MCF 10A (cell line): ENCODE measurements around the gene GATA5. TPM values are rescaled to one million over a fixed set of nuclear protein-coding genes. Genes with fewer than 3 reads are reported as not detected.

Source experiments
- Bru-seq: library from RNA; stranded (reverse); fragments of 400-500 nt; gene quantifications from one replicate; lab custom pipeline; 2021; lab: Mats Ljungman, UMichigan
- BruChase-seq, 2 experiments: library from RNA; stranded (reverse); fragments of 400-500 nt; gene quantifications; one replicate each; lab custom pipeline; 2021; lab: Mats Ljungman, UMichigan
- BruUV-seq: library from RNA; stranded (reverse); fragments of 400-500 nt; replicated peaks from 2 replicates; lab custom pipeline; 2021; lab: Mats Ljungman, UMichigan
- CTCF ChIA-PET: fragments of 300-600 bp; sonication (Branson Sonifier 250); formaldehyde crosslinking; extraction: SDS; loops from one replicate; lab custom pipeline; 2021; ENCODE audit warnings: antibody characterized with exemption, inconsistent platforms; lab: Yijun Ruan, JAX
- POLR2A ChIA-PET: fragments of 300-600, 350-650 bp; sonication (Branson Sonifier 250); formaldehyde crosslinking; extraction: SDS; loops from one replicate; lab custom pipeline; 2020; ENCODE audit warnings: antibody characterized with exemption, inconsistent platforms; lab: Yijun Ruan, JAX
- DNase-seq: peaks from one replicate; pipeline ENCODE4 v3.0.0-alpha.2; 2018; ENCODE audit not compliant: unreplicated experiment
- H3K27ac Mint-ChIP-seq: one replicate; pipeline ENCODE4 v1.8.0; 2022; ENCODE audit warnings: mild to moderate bottlenecking, low read depth, mixed read lengths; ENCODE audit not compliant: unreplicated experiment
- H3K27me3 Mint-ChIP-seq: one replicate; pipeline ENCODE4 v1.8.0; 2022; ENCODE audit warnings: mixed read lengths; ENCODE audit not compliant: insufficient read depth, unreplicated experiment
- H3K36me3 Mint-ChIP-seq: one replicate; pipeline ENCODE4 v1.8.0; 2022; ENCODE audit warnings: mild to moderate bottlenecking, moderate library complexity, mixed read lengths; ENCODE audit not compliant: insufficient read depth, unreplicated experiment
- H3K4me1 Mint-ChIP-seq: one replicate; pipeline ENCODE4 v1.8.0; 2022; ENCODE audit warnings: mixed read lengths; ENCODE audit not compliant: insufficient read depth, unreplicated experiment
- H3K4me3 Mint-ChIP-seq: one replicate; pipeline ENCODE4 v1.8.0; 2022; ENCODE audit warnings: mild to moderate bottlenecking, moderate library complexity, mixed read lengths; ENCODE audit not compliant: unreplicated experiment
- H3K9me3 Mint-ChIP-seq: one replicate; pipeline ENCODE4 v1.8.0; 2022; ENCODE audit warnings: mixed read lengths; ENCODE audit not compliant: unreplicated experiment
- CTCF ChIP-seq: fragments of 200-600 bp; IDR thresholded peaks from one replicate; pipeline ENCODE4 v1.8.0; 2022; ENCODE audit warnings: antibody characterized with exemption, mild to moderate bottlenecking; ENCODE audit not compliant: unreplicated experiment
- intact Hi-C: fragments of 100-400 bp; cut with micrococcal nuclease; formaldehyde crosslinking; loops from 2 replicates; pipeline ENCODE4 v1.14.1; 2022
- long read RNA-seq: library from polyadenylated mRNA; stranded (forward); transcript quantifications from one replicate; pipeline ENCODE4 v2.0.0, GENCODE V29; 2022
- total RNA-seq: library from RNA; stranded (reverse); gene quantifications from 2 replicates; pipeline ENCODE4 v1.2.3, GENCODE V29; 2022

The GATA5 gene
- total RNA-seq (not detected in 2 replicates), Bru-seq, nascent RNA (not detected), BruChase-seq, experiment 1, labeled RNA remaining after a 6-hour chase (not detected), BruChase-seq, experiment 2, labeled RNA remaining after a 2-hour chase (not detected)
- long read RNA-seq, result 0 reads

- H3K4me3 Mint-ChIP-seq, result no peak within 1 kb of the TSS
- CTCF ChIA-PET, result no interaction called here
- TF ChIP-seq CTCF, result no peak
- H3K4me1 Mint-ChIP-seq, result no peaks in the 10 kb centered on the region
- H3K36me3 Mint-ChIP-seq, result no peaks in the 10 kb centered on the region
- DNase-seq, result no peak
- intact Hi-C loops, result no loop called here
- H3K27ac Mint-ChIP-seq, result no peak within 1 kb of the TSS
- POLR2A ChIA-PET, result no interaction called here
- no peaks in the 10 kb centered on the region for H3K9me3 Mint-ChIP-seq
- peaks cover 39% of the 10 kb centered on the region for H3K27me3 Mint-ChIP-seq
- BruUV-seq, result no TSS peak
These were observed at the start of gene GATA5 for GRCh38 chr20:62475772-62476055. Gene GATA5 (minus strand): TSS chr20:62475995. CDS start chr20:62475521, 474 bp downstream.

GRCh38 chr20:62525014-62525413 lies 49.2 kb upstream of the GATA5 start:
- H3K36me3 Mint-ChIP-seq, result no peaks in the 10 kb centered on the region
- POLR2A ChIA-PET, result no interaction called here
- intact Hi-C loops, result no loop called here
- H3K27ac Mint-ChIP-seq, result no peak overlapping the region
- peaks cover 31% of the 10 kb centered on the region for H3K27me3 Mint-ChIP-seq
- H3K4me1 Mint-ChIP-seq, result no peaks in the 10 kb centered on the region
- CTCF ChIA-PET, result no interaction called here
- no peak overlapping the region for H3K4me3 Mint-ChIP-seq
- no peak for TF ChIP-seq CTCF
- H3K9me3 Mint-ChIP-seq, result no peaks in the 10 kb centered on the region
- no TSS peak for BruUV-seq
- no peak for DNase-seq

- intact Hi-C loops, result no loop called here
- H3K4me1 Mint-ChIP-seq, result no peaks in the 10 kb centered on the region
- H3K4me3 Mint-ChIP-seq, result no peak overlapping the region
- H3K9me3 Mint-ChIP-seq, result no peaks in the 10 kb centered on the region
- H3K27me3 Mint-ChIP-seq, result peaks cover 31% of the 10 kb centered on the region
- ChIA-PET CTCF (no interaction called here), POLR2A (no interaction called here)
- TF ChIP-seq CTCF, result no peak
- H3K36me3 Mint-ChIP-seq, result no peaks in the 10 kb centered on the region
- no peak for DNase-seq
- H3K27ac Mint-ChIP-seq, result no peak overlapping the region
- no TSS peak for BruUV-seq
These were observed 48.7 kb upstream of the GATA5 start for GRCh38 chr20:62524505-62524911.

- ChIA-PET POLR2A (interaction anchor here (0.7 to 1.2 kb wide), 4 partner anchors 19 to 210 kb away, joined by 3 read pairs; no protein-coding TSS in a partner anchor), CTCF (interaction anchor here (1.1 to 1.8 kb wide), 2 partner anchors 11 to 24 kb away, joined by 3 to 5 read pairs; no protein-coding TSS in a partner anchor)
- BruUV-seq, result no TSS peak
- Mint-ChIP-seq H3K27ac (no peak overlapping the region), H3K9me3 (no peaks in the 10 kb centered on the region), H3K36me3 (no peaks in the 10 kb centered on the region), H3K4me1 (no peaks in the 10 kb centered on the region), H3K27me3 (peaks cover 31% of the 10 kb centered on the region), H3K4me3 (no peak overlapping the region)
- intact Hi-C loops, result no loop called here
- DNase-seq, result no peak
- no peak for TF ChIP-seq CTCF
These were observed 47.8 kb upstream of the GATA5 start for GRCh38 chr20:62523473-62524203.
